GM12874 (cell line): Measurements from ENCODE around the gene SMAD2.

ENCODE experiments used
- TF ChIP-seq, protein P1 (sequence below): IDR thresholded peaks from 2 replicates; pipeline ENCODE4 v1.5.1; 2011; ENCODE audit warnings: low read depth, mild to moderate bottlenecking, control low read depth, low read length, moderate library complexity; ENCODE audit not compliant: insufficient read depth

Gene SMAD2

DNA sequence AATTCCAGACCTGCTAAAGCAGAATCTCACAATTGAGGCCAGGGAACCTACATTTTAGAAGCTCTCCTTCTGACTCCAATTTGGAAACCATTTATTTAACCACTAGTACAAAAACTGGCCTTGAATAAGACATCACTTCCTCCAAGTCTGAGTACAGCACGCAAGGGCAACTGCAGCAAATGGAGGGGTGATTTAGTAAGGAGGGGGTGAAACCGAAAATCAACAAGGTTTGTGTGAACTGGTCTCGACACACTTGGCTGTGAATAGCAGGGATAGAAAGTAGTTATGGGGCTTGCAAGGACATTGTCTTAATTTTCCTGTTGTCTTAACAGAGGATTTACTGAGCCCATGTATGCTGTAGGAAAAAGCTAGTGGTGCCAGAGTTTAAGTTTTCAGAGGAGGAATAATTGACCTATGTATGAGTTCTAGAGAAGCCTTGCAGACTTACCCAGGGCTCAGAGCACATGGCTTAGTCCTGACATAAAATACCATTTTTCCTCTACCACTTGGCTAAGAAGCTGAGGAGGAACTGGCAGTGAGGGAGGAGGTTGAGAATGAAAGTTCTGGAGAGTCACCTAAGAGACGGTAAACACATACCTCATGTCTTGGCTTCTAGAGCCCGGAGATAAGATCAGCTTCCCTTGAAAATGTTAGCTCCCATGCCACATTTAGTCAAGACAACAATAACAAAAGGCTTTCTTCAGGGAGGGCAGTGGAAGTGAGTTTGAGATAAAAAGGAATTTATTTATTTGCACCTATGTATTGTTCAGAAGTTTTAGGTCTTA is 114.8 kb downstream of the SMAD2 start:
- TF ChIP-seq, protein P1, sequence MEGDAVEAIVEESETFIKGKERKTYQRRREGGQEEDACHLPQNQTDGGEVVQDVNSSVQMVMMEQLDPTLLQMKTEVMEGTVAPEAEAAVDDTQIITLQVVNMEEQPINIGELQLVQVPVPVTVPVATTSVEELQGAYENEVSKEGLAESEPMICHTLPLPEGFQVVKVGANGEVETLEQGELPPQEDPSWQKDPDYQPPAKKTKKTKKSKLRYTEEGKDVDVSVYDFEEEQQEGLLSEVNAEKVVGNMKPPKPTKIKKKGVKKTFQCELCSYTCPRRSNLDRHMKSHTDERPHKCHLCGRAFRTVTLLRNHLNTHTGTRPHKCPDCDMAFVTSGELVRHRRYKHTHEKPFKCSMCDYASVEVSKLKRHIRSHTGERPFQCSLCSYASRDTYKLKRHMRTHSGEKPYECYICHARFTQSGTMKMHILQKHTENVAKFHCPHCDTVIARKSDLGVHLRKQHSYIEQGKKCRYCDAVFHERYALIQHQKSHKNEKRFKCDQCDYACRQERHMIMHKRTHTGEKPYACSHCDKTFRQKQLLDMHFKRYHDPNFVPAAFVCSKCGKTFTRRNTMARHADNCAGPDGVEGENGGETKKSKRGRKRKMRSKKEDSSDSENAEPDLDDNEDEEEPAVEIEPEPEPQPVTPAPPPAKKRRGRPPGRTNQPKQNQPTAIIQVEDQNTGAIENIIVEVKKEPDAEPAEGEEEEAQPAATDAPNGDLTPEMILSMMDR, result no peak

DNA sequence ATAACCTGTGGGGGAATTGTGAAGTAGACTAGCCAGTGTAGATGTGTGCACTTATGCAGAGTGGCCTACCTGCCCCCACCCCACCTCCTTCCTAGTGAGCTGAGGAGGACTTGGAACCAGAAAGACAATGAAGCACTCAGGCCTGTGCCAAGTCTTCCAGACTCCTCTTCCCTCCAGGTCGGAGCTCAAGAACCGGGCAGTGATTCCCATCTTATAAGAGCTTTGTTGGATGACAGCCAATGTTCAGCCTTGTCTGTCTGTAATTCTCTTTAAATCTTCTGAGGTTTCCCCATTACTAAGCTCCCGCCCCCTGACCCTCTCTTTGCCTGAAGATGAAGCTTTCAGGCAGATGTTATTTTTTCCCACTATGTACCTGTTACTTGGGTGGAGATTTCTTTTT is 121.0 kb downstream of the SMAD2 start:
- TF ChIP-seq, protein P1, result no peak

DNA sequence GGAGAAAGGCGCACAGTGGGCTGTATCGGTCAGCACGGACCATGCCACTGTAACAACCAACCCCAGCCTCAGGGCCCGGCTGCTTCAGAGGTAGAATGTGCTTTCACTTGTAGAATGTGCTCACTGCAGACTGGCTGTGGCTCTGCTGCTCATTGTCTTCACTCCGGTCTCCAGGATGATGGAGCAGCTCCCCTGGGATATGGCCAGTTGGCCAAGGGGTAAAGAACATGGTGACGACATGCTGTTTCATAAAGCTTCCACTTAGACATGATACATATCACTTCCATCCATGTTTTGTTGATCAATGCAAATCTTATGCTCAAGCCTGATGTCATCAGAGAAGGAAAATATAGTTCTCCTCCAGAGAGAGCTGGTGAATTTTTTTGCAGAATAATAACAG is 127.7 kb downstream of the SMAD2 start:
- TF ChIP-seq, protein P1, result no peak

DNA sequence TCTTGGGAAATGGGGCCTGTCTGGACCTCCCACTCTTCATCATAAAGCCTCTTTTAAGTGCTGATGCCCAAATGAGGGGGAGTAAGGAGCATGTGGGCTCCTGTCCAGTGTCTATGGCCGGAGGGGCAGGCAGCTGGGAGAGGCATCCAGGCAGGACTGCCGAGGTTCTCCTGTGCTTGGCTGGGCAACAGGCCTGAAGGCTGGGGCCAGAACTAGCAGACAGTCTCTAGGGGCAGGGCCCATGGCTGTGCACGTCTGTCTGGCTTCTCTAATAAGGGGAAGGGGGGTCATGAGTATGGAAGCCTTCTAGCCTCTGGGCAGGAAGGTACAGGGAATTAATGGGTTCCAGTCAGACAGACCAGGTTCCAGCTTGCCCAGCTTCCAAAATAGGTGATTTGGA is 128.6 kb downstream of the SMAD2 start:
- TF ChIP-seq, protein P1, result no peak

DNA sequence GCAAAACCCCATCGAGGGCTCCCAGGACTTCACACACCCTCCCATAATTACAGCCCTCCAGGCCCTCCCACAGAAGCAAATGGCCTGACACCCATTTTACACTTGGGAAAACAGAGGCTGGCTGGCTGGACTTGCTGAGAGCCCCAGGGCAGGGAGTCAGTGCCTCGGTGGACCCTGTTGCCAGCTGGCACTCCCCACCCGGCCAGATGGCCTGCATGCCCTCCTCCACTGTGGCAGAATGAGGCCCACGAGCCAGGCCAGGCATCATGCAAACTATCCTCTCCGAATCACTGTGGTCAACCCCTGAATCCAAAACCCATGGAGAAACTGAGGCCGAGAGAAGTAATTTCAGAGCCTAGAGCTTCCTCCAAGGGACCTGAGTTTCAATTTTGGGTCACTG is 129.7 kb downstream of the SMAD2 start:
- TF ChIP-seq, protein P1, result no peak

DNA sequence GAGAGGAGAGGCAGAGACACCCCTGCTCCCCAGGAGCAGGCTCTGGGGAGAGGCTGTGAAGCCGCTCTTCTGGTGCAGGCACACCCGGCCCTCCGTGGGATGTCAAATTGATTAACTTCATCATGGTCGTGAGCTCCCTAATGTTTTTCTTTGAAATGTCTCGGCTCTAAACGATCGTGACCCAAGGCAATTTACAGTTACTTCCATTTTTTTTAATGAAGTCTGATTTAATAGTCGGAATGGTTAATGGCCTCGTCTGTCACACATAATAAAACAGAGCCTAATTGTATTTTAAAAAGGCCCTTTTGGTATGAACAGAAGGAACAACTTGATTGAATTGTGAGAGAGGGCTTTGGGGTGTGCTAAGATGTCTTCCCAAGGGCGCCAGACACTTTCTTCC is 130.2 kb downstream of the SMAD2 start:
- TF ChIP-seq, protein P1, result no peak

DNA sequence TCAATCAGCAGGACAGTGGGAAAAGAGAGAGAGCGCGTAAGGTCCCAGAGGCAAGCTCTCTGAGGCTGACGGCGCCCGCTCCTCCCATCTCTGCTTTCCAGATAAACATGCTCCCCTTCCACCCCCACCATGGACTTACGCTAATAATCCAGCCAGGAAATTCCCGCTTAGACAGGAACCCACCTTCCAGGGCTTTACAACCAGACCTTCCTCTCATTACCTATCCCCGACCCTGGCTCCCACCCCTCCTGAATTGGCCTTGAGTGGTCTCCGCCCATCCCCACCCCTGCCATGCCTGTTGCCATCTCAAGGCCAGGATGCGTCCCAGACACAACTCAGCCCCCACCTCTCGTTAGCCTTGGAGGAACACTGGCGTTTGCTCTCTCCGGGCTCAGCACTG is 131.1 kb downstream of the SMAD2 start:
- TF ChIP-seq, protein P1, result no peak
